AG04450 (cell line): ENCODE data around the gene ALG8. TPM values are rescaled to one million over a fixed set of nuclear protein-coding genes. Genes with fewer than 3 reads are reported as not detected.
"Not testable (repeated sequence)": the region's sequence is repeated elsewhere in the genome, so short reads cannot be mapped to it uniquely, and the experiment has no call there.

Experiments
- CTCF ChIA-PET: fragments of 300-600, 350-600 bp; formaldehyde crosslinking; extraction: SDS; loops from one replicate; lab custom pipeline; 2022; ENCODE audit warnings: antibody characterized with exemption, inconsistent platforms; lab: Charles Lee
- POLR2A ChIA-PET: fragments of 350-600 bp; formaldehyde crosslinking; extraction: SDS; loops from one replicate; lab custom pipeline; 2021; ENCODE audit warnings: antibody characterized with exemption, inconsistent platforms; lab: Yijun Ruan, JAX
- DNase-seq: peaks from one replicate; pipeline ENCODE4 v3.0.0-alpha.2; 2011; ENCODE audit warnings: low read depth, low spot score
- H3K27ac ChIP-seq: one replicate; pipeline ENCODE4 v1.5.1; 2012; ENCODE audit warnings: low read depth, low read length, control low read depth
- H3K27me3 ChIP-seq: one replicate; pipeline ENCODE4 v1.6.0; 2012; ENCODE audit warnings: low read length; ENCODE audit not compliant: control insufficient read depth, insufficient read depth
- H3K4me3 ChIP-seq: 2 replicates; pipeline ENCODE4 v1.5.1; 2011; ENCODE audit warnings: mild to moderate bottlenecking, low read depth, low read length, control low read depth
- H3K9me3 ChIP-seq: 2 replicates; pipeline ENCODE4 v1.5.1; 2012; ENCODE audit warnings: low read length; ENCODE audit not compliant: control insufficient read depth, insufficient read depth
- polyA plus RNA-seq: library from polyadenylated mRNA; depleted of rRNA; stranded (reverse); fragments of >200 nt; gene quantifications from 2 replicates; pipeline ENCODE4 v1.2.3, GENCODE V29; 2011
- TF ChIP-seq, protein P1 (sequence below): IDR thresholded peaks from 2 replicates; pipeline ENCODE4 v1.5.1; 2011; ENCODE audit warnings: low read depth, low read length, control low read depth, inconsistent platforms

Gene ALG8
- polyA plus RNA-seq, 1 experiment, result 80.0 TPM

DNA sequence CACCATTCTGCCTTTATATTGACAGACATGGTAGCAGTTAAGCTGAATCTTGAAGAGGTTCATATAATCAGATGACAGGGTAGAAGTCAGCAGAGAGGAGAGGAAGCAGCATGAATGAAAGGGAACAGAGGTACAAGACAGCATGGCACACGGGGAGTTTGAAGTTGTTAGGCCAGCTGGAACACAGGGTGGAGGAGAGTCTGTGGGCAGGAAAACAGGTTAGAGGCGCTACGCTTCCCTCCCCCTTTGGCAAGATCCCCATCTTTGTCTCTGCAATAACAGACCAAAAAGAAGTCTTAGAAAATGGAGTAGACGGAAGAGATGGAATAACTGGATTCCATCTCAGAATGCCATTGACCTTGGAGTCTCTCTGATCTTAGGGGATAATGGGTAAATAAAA lies 39.8 kb downstream of the ALG8 start:
- POLR2A ChIA-PET, result no interaction called here

DNA sequence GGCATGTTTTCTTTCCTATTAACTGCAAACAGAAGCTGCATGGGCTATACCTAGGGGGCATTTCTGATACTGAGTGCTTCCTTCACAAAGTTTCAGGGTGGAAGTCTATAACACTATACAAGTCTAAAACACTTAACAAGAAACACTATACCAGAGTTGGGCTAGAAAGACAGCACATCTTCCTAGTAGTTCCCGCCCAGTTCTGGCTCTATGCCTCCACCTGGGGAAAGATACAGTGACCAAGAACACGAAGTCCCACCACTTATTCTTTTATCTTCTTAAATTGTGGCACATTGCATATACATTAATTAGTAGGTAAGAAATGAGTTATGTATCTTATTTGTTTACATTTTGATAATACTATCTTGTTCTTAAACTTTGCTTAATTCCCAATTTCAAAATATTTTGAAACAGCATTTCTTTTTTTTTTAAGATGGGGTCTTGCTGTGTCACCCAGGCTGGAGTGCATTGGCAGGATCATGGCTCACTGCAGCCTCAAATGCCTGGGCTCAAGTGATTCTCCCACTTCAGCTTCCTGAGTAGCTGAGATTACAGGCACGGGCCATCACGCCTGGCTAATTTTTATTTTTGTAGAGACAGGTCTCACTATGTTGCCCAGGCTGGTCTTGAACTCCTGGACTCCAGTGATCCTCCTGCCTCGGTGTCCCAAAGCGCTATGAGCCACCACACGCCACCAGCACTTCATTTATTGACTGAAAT lies 41.6 kb downstream of the ALG8 start:
- Histone ChIP-seq H3K9me3 (no peaks in the 10 kb centered on the region), H3K27me3 (no peaks in the 10 kb centered on the region), H3K4me3 (no peak overlapping the region), H3K27ac (no peak overlapping the region)
- TF ChIP-seq, protein P1, sequence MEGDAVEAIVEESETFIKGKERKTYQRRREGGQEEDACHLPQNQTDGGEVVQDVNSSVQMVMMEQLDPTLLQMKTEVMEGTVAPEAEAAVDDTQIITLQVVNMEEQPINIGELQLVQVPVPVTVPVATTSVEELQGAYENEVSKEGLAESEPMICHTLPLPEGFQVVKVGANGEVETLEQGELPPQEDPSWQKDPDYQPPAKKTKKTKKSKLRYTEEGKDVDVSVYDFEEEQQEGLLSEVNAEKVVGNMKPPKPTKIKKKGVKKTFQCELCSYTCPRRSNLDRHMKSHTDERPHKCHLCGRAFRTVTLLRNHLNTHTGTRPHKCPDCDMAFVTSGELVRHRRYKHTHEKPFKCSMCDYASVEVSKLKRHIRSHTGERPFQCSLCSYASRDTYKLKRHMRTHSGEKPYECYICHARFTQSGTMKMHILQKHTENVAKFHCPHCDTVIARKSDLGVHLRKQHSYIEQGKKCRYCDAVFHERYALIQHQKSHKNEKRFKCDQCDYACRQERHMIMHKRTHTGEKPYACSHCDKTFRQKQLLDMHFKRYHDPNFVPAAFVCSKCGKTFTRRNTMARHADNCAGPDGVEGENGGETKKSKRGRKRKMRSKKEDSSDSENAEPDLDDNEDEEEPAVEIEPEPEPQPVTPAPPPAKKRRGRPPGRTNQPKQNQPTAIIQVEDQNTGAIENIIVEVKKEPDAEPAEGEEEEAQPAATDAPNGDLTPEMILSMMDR, result no peak
- ChIA-PET POLR2A (no interaction called here), CTCF (interaction anchor here (0.8 kb wide), 1 partner anchor 467 kb away, joined by 3 read pairs; no protein-coding TSS in a partner anchor)
- DNase-seq, result no peak

More for the DNA sequence above, 39.8 kb downstream of the ALG8 start:
- Histone ChIP-seq H3K4me3 (no peak overlapping the region), H3K9me3 (no peaks in the 10 kb centered on the region), H3K27me3 (no peaks in the 10 kb centered on the region), H3K27ac (no peak overlapping the region)
- CTCF ChIA-PET, result no interaction called here
- TF ChIP-seq, protein P1, result no peak
- DNase-seq, result no peak

DNA sequence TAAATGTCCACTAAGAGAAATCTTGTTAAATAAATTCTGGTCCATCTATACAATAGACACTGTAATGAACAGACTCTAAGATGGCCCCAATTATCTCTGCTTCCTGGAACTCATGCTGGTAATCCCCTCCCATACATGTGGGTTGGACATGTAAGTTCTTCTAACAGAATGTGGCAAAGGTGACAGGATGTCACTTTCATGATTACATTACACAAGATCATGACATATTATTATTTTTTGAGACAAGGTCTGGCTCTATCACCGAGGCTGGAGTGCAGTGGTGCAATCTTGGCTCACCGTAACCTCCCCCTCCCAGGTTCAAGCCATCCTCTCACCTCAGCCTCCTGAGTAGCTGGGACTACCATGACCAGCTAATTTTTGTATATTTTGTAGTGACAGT lies 45.2 kb downstream of the ALG8 start:
- H3K27ac ChIP-seq, result no peak overlapping the region
- POLR2A ChIA-PET, result no interaction called here
- CTCF ChIA-PET, result no interaction called here

DNA sequence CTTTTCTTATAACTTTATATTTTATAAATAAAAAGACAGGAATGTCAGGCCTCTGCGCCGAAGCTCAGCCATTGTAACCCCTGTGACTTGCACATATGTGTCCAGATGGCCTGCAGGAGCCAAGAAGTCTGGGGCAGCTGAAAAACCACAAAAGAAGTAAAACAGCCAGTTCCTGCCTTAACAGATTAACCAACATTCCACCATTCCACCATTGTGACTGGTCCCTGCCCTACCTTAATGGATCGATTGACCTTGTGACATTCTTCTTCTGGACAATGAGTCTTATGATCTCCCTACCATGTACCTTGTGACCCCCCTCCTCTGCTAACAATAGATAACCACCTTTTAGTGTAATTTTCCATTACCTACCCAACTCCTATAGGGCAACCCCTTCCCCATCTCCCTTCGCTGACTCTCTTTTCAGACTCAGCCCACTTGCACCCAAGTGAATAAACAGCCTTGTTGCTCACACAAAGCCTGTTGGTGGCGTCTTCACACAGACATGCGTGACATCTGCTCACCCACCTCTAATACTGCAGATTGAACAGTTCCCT lies 52.8 kb downstream of the ALG8 start:
- H3K4me3 ChIP-seq, POLR2A ChIA-PET, H3K27me3 ChIP-seq, DNase-seq, H3K9me3 ChIP-seq, H3K27ac ChIP-seq, CTCF ChIA-PET: not testable (repeated sequence)

More for the DNA sequence above, 45.2 kb downstream of the ALG8 start:
- H3K27me3 ChIP-seq, result no peaks in the 10 kb centered on the region
- H3K9me3 ChIP-seq, result no peaks in the 10 kb centered on the region
- no peak for DNase-seq
- TF ChIP-seq, protein P1, result no peak
- no peak overlapping the region for H3K4me3 ChIP-seq

DNA sequence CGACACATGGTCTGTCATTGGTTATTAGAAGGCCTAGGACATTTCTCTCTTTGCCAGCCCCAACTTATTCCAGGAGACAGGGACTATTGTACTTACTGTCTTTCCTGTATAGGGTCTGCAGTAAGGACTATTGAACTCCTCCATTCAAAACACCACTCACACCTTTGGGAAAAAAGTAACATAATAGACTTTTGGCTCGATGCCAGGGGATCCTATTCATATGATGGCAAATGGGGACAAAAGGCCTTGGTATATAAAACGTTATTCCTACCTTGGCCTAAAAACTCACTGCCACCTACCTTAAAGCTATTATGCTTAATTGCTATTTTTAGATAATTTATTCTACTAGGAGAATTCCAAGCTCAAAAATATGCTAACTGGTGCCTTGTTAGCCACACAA lies 53.5 kb downstream of the ALG8 start:
- CTCF ChIA-PET, result no interaction called here
- H3K4me3 ChIP-seq, result no peak overlapping the region
- TF ChIP-seq, protein P1, result no peak
- no peaks in the 10 kb centered on the region for H3K9me3 ChIP-seq
- H3K27me3 ChIP-seq, result no peaks in the 10 kb centered on the region
- no peak for DNase-seq
- H3K27ac ChIP-seq, result no peak overlapping the region
- POLR2A ChIA-PET, result no interaction called here

DNA sequence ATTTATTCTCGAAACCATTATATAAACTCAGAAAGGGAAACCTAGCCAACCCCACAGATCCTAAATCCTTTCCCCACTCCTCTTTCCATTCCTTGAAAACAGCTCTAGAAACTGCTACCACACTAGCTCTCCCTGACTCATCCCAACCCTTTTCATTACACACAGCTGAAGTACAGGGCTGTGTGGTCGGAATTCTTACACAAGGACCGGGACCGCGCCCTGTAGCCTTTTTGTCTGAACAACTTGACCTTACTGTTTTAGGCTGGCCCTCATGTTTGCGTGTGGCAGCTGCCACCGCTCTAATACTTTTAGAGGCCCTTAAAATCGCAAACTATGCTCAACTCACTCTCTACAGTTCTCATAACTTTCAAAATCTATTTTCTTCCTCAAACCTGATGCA lies 54.9 kb downstream of the ALG8 start:
- POLR2A ChIA-PET, H3K27ac ChIP-seq, H3K9me3 ChIP-seq, H3K27me3 ChIP-seq, DNase-seq, CTCF ChIA-PET, H3K4me3 ChIP-seq: not testable (repeated sequence)
